ENCODE results near the gene SLMAP. TPM values are rescaled to one million over a fixed set of nuclear protein-coding genes. Genes with fewer than 3 reads are reported as not detected.

The SLMAP gene
- total and polyA plus RNA-seq, 2 experiments from 2014 or later: 32.1 to 73.0 TPM

DNA sequence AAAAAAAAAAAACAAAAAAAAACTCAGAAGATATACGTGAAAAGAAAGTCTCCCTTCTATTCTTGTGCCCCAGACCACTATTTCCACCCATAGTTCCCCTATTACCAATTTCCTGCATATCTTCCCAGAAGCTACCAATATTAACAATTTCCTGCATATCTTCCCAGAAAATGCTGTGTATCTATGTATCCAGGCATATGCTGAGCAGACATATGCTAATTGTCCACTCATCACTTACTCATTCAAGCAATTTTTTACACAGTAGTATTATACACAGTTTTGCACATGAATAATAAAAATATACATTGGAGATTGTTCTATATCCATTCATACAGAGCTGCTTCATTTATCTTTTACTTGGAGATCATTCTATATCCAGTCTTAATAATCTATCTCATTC, 12.6 kb upstream of the SLMAP start:
- Histone ChIP-seq H3F3A (replicated peaks; ENCODE audit: low read depth) (no peaks in the 10 kb centered on the region), H3K4me3 (no peak overlapping the region), H3K79me2 (replicated peaks; ENCODE audit: insufficient read depth) (no peaks in the 10 kb centered on the region), H4K20me1 (replicated peaks; ENCODE audit: insufficient read depth) (no peaks in the 10 kb centered on the region), H3K4me1 (ENCODE audit: insufficient read depth) (no peaks in the 10 kb centered on the region), H2AFZ (no peak overlapping the region), H3K36me3 (ENCODE audit: insufficient read depth) (no peaks in the 10 kb centered on the region), H3K9me2 (ENCODE audit: insufficient read depth) (no peaks in the 10 kb centered on the region), H3K27me3 (ENCODE audit: insufficient read depth) (no peaks in the 10 kb centered on the region), H3K4me2 (no peak overlapping the region), H3K27ac (ENCODE audit: low read depth) (no peak overlapping the region)
- H3K4me3 Mint-ChIP-seq: no peak overlapping the region
- H3K27ac Mint-ChIP-seq: no peak overlapping the region
- no peaks in the 10 kb centered on the region for H3K36me3 Mint-ChIP-seq (ENCODE audit: low read depth)
- H3K4me1 Mint-ChIP-seq: no peaks in the 10 kb centered on the region
- ATAC-seq (no peak), DNase-seq (ENCODE audit: low spot score) (no peak)
- peaks cover 2% of the 10 kb centered on the region for H3K27me3 Mint-ChIP-seq (ENCODE audit: insufficient read depth, low read depth, poor library complexity)
- TF ChIP-seq NANOG (IDR thresholded peaks at IDR 0.05; ENCODE audit: borderline replicate concordance) (no peak), EZH2 (IDR thresholded peaks at IDR 0.05; ENCODE audit: low read depth, unreplicated experiment) (no peak), CREB1 (CRISPR knock-in tag; IDR thresholded peaks at IDR 0.05; ENCODE audit: low read depth) (no peak), EZH2phosphoT487 (IDR thresholded peaks at IDR 0.05; ENCODE audit: unreplicated experiment) (no peak), POLR2AphosphoS5 (IDR thresholded peaks at IDR 0.05; ENCODE audit: low read depth) (no peak), STAT1 (IDR thresholded peaks at IDR 0.05; ENCODE audit: unreplicated experiment) (no peak), JUNB (IDR thresholded peaks at IDR 0.05; ENCODE audit: unreplicated experiment) (no peak), ZNF114 (CRISPR knock-in tag; IDR thresholded peaks at IDR 0.05) (no peak), ZNF331 (CRISPR knock-in tag; IDR thresholded peaks at IDR 0.05; ENCODE audit: low read depth) (no peak)
- TF ChIP-seq, protein P1, sequence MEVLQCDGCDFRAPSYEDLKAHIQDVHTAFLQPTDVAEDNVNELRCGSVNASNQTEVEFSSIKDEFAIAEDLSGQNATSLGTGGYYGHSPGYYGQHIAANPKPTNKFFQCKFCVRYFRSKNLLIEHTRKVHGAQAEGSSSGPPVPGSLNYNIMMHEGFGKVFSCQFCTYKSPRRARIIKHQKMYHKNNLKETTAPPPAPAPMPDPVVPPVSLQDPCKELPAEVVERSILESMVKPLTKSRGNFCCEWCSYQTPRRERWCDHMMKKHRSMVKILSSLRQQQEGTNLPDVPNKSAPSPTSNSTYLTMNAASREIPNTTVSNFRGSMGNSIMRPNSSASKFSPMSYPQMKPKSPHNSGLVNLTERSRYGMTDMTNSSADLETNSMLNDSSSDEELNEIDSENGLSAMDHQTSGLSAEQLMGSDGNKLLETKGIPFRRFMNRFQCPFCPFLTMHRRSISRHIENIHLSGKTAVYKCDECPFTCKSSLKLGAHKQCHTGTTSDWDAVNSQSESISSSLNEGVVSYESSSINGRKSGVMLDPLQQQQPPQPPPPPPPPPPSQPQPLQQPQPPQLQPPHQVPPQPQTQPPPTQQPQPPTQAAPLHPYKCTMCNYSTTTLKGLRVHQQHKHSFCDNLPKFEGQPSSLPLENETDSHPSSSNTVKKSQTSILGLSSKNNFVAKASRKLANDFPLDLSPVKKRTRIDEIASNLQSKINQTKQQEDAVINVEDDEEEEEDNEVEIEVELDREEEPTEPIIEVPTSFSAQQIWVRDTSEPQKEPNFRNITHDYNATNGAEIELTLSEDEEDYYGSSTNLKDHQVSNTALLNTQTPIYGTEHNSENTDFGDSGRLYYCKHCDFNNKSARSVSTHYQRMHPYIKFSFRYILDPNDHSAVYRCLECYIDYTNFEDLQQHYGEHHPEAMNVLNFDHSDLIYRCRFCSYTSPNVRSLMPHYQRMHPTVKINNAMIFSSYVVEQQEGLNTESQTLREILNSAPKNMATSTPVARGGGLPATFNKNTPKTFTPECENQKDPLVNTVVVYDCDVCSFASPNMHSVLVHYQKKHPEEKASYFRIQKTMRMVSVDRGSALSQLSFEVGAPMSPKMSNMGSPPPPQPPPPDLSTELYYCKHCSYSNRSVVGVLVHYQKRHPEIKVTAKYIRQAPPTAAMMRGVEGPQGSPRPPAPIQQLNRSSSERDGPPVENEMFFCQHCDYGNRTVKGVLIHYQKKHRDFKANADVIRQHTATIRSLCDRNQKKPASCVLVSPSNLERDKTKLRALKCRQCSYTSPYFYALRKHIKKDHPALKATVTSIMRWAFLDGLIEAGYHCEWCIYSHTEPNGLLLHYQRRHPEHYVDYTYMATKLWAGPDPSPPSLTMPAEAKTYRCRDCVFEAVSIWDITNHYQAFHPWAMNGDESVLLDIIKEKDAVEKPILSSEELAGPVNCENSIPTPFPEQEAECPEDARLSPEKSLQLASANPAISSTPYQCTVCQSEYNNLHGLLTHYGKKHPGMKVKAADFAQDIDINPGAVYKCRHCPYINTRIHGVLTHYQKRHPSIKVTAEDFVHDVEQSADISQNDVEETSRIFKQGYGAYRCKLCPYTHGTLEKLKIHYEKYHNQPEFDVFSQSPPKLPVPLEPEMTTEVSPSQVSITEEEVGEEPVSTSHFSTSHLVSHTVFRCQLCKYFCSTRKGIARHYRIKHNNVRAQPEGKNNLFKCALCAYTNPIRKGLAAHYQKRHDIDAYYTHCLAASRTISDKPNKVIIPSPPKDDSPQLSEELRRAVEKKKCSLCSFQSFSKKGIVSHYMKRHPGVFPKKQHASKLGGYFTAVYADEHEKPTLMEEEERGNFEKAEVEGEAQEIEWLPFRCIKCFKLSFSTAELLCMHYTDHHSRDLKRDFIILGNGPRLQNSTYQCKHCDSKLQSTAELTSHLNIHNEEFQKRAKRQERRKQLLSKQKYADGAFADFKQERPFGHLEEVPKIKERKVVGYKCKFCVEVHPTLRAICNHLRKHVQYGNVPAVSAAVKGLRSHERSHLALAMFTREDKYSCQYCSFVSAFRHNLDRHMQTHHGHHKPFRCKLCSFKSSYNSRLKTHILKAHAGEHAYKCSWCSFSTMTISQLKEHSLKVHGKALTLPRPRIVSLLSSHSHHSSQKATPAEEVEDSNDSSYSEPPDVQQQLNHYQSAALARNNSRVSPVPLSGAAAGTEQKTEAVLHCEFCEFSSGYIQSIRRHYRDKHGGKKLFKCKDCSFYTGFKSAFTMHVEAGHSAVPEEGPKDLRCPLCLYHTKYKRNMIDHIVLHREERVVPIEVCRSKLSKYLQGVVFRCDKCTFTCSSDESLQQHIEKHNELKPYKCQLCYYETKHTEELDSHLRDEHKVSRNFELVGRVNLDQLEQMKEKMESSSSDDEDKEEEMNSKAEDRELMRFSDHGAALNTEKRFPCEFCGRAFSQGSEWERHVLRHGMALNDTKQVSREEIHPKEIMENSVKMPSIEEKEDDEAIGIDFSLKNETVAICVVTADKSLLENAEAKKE (CRISPR knock-in tag; IDR thresholded peaks at IDR 0.05): no peak
- TF ChIP-seq, protein P2, sequence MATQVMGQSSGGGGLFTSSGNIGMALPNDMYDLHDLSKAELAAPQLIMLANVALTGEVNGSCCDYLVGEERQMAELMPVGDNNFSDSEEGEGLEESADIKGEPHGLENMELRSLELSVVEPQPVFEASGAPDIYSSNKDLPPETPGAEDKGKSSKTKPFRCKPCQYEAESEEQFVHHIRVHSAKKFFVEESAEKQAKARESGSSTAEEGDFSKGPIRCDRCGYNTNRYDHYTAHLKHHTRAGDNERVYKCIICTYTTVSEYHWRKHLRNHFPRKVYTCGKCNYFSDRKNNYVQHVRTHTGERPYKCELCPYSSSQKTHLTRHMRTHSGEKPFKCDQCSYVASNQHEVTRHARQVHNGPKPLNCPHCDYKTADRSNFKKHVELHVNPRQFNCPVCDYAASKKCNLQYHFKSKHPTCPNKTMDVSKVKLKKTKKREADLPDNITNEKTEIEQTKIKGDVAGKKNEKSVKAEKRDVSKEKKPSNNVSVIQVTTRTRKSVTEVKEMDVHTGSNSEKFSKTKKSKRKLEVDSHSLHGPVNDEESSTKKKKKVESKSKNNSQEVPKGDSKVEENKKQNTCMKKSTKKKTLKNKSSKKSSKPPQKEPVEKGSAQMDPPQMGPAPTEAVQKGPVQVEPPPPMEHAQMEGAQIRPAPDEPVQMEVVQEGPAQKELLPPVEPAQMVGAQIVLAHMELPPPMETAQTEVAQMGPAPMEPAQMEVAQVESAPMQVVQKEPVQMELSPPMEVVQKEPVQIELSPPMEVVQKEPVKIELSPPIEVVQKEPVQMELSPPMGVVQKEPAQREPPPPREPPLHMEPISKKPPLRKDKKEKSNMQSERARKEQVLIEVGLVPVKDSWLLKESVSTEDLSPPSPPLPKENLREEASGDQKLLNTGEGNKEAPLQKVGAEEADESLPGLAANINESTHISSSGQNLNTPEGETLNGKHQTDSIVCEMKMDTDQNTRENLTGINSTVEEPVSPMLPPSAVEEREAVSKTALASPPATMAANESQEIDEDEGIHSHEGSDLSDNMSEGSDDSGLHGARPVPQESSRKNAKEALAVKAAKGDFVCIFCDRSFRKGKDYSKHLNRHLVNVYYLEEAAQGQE (IDR thresholded peaks at IDR 0.05; ENCODE audit: unreplicated experiment): no peak
- TF ChIP-seq, protein P3, sequence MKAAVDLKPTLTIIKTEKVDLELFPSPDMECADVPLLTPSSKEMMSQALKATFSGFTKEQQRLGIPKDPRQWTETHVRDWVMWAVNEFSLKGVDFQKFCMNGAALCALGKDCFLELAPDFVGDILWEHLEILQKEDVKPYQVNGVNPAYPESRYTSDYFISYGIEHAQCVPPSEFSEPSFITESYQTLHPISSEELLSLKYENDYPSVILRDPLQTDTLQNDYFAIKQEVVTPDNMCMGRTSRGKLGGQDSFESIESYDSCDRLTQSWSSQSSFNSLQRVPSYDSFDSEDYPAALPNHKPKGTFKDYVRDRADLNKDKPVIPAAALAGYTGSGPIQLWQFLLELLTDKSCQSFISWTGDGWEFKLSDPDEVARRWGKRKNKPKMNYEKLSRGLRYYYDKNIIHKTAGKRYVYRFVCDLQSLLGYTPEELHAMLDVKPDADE (IDR thresholded peaks at IDR 0.05): no peak
- TF ChIP-seq, protein P4, sequence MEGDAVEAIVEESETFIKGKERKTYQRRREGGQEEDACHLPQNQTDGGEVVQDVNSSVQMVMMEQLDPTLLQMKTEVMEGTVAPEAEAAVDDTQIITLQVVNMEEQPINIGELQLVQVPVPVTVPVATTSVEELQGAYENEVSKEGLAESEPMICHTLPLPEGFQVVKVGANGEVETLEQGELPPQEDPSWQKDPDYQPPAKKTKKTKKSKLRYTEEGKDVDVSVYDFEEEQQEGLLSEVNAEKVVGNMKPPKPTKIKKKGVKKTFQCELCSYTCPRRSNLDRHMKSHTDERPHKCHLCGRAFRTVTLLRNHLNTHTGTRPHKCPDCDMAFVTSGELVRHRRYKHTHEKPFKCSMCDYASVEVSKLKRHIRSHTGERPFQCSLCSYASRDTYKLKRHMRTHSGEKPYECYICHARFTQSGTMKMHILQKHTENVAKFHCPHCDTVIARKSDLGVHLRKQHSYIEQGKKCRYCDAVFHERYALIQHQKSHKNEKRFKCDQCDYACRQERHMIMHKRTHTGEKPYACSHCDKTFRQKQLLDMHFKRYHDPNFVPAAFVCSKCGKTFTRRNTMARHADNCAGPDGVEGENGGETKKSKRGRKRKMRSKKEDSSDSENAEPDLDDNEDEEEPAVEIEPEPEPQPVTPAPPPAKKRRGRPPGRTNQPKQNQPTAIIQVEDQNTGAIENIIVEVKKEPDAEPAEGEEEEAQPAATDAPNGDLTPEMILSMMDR (conservative IDR thresholded peaks at IDR 0.05; ENCODE audit: low read depth in 2 of 2): no peak
- H3K9me3 Mint-ChIP-seq: peaks cover 7% of the 10 kb centered on the region; the same call in 1 of the 3 replicates
